Ovary (tissue), 3 donors: ENCODE measurements around the gene MYL10.

ENCODE experiments used
- EP300 ChIP-seq: sonication (generic); formaldehyde crosslinking; IDR thresholded peaks from one replicate; pipeline ENCODE4 v1.6.1; 2017; ENCODE audit warnings: antibody characterized with exemption
- POLR2A ChIP-seq: fragments of 450-650 bp; IDR thresholded peaks from one replicate; pipeline ENCODE4 v1.6.1; 2017; ENCODE audit warnings: antibody characterized with exemption, mild to moderate bottlenecking, moderate library complexity
- TF ChIP-seq, protein P1 (sequence below), 3 donors: fragments of 450-650 bp in 2 of 3; fragments of 200-600 bp in 1 of 3; IDR thresholded peaks; one replicate each; pipeline versions ENCODE4 v1.5.1 to v1.8.0; 2016 to 2022; ENCODE audit warnings: antibody characterized with exemption in 3 of 3, mild to moderate bottlenecking in 1 of 3
- donor health status: DM: no; HTN: no; CAD: no.

DNA sequence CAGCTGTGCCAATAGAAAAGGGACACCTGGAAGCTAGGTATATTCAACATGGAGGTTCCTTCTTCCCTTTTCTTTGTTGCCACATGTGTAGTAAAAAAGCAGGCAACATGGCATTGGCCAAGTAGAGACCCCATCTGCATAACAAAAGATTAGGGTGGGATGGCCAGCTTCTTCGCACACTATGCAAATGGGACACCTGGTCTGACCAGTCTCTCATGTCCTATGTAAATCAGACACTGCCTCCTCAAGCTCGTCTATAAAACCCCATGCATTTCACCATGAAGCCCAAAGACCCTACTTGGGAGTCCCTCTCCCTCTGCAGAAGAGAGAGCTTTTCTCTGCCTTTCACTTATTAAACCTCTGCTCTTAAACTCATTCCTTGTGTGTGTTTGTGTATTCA lies 53.9 kb downstream of the MYL10 start:
- no peak for TF ChIP-seq POLR2A
- TF ChIP-seq EP300 = no peak
- TF ChIP-seq, protein P1, sequence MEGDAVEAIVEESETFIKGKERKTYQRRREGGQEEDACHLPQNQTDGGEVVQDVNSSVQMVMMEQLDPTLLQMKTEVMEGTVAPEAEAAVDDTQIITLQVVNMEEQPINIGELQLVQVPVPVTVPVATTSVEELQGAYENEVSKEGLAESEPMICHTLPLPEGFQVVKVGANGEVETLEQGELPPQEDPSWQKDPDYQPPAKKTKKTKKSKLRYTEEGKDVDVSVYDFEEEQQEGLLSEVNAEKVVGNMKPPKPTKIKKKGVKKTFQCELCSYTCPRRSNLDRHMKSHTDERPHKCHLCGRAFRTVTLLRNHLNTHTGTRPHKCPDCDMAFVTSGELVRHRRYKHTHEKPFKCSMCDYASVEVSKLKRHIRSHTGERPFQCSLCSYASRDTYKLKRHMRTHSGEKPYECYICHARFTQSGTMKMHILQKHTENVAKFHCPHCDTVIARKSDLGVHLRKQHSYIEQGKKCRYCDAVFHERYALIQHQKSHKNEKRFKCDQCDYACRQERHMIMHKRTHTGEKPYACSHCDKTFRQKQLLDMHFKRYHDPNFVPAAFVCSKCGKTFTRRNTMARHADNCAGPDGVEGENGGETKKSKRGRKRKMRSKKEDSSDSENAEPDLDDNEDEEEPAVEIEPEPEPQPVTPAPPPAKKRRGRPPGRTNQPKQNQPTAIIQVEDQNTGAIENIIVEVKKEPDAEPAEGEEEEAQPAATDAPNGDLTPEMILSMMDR (IDR thresholded peaks at IDR 0.05) = no peak
